ENCODE data around the gene HOXD10. TPM values are rescaled to one million over a fixed set of nuclear protein-coding genes. Genes with fewer than 3 reads are reported as not detected.

Gene HOXD10
- total RNA-seq, 1 donor from 2014 or later = 4.0 TPM

GRCh38 chr2:176106581-176107539 is 9.7 kb upstream of the HOXD10 start, which contains the start of gene HOXD11:
Gene HOXD11, plus strand, starts transcription at chr2:176107280. Its CDS starts 76 bp downstream, at chr2:176107356.
- peak in 1 of 2 donors; percentile 66 for DNase-seq (ENCODE audit: low read depth in 2 of 2)

DNA sequence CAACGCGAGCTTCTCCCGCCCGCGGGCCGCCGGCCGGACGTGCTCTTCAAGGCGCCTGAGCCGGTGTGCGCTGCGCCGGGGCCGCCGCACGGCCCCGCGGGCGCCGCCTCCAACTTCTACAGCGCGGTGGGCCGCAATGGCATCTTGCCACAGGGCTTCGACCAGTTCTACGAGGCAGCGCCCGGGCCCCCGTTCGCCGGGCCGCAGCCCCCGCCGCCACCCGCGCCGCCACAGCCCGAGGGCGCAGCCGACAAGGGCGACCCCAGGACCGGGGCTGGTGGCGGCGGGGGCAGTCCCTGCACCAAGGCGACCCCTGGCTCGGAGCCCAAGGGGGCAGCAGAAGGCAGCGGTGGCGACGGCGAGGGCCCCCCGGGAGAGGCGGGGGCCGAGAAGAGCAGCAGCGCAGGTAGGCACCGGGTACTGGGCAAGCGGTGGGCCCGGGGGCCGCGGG is 8.8 kb upstream of the HOXD10 start:
- DNase-seq (ENCODE audit: low read depth in 2 of 2) = no peak

DNA sequence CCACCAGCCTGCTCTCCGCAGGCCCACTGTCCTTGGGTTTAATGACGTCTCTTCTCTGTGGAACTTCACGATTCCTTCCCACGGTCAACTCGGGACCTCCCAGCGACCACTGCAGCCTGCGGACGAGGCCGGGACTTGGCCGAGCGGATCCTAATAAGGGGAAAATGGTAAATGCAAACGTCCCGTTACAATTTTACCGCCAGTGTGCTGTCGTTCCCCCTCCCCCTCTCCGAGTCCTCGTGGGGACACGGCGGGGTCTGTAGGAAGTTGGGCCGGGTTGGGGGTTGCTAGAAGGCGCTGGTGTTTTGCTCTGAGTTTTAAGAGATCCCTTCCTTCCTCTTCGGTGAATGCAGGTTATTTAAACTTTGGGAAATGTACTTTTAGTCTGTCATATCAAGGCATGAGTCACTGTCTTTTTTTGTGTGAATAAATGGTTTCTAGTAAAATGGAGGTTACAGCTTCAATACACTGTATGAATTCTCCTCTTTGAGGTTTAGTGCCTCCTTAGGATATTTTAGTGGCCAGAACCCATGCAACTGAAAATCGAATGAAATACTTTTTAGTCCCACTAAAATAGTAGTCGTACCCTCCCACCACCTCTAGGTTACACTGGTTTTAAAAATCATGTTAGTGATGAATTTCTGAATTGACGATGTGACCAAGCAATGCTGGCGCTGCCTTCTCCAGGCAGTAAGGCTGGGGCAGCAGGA is 7.2 kb upstream of the HOXD10 start:
- DNase-seq (ENCODE audit: low read depth in 2 of 2) = no peak

DNA sequence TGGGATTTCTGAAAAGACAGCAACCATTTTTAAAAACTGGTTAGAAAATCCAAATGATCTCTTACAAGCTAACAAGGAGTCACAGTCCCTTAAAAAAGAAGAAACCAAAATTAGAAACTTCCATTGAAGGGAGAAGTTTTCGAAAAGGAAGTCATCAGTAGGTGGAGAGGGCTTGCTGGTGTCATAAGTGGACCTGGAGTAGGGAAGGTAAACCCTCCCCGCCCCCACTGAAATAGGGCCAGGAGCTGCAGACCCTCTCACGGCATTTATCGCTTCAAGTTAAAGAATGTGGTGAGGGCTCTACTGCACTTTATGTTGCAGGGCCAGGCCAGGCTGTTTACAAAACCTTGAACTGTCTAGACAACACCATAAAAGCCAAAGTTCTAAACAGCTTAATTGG is 6.6 kb upstream of the HOXD10 start:
- DNase-seq (ENCODE audit: low read depth in 2 of 2) = no peak

- no peak for DNase-seq (ENCODE audit: low read depth in 2 of 2)
Observed at GRCh38 chr2:176110415-176111308, 5.9 kb upstream of the HOXD10 start.

- DNase-seq (ENCODE audit: low read depth in 2 of 2) = peak; percentile 64 to 87
Observed at GRCh38 chr2:176111309-176111663, 5.3 kb upstream of the HOXD10 start.

DNA sequence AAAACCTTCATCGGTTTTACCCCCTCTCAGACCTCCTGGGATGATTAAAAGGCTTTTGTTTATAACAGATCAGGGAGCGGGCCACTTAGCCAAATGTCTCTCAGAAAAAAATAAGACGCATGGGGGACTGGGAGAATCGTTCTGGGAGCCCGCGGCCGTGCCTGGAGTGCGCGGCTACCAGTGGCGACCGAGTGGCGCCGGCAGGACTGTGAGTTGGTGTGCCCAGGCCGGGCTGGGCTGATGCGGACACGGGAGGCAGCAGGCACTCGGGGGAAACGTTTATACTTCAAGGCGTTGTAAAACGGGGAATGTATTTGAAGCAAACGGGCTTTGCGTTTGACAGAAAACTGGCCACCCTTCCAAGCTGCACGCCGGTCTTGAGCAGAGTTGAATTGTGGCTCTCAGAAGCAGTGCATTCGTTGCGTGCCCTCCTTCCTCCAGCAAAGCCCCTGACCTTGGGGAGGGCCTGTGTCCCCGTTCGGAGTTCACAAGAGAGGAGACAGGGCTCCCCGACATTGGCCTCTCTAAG is 4.7 kb upstream of the HOXD10 start:
- DNase-seq (ENCODE audit: low read depth in 2 of 2) = no peak

DNA sequence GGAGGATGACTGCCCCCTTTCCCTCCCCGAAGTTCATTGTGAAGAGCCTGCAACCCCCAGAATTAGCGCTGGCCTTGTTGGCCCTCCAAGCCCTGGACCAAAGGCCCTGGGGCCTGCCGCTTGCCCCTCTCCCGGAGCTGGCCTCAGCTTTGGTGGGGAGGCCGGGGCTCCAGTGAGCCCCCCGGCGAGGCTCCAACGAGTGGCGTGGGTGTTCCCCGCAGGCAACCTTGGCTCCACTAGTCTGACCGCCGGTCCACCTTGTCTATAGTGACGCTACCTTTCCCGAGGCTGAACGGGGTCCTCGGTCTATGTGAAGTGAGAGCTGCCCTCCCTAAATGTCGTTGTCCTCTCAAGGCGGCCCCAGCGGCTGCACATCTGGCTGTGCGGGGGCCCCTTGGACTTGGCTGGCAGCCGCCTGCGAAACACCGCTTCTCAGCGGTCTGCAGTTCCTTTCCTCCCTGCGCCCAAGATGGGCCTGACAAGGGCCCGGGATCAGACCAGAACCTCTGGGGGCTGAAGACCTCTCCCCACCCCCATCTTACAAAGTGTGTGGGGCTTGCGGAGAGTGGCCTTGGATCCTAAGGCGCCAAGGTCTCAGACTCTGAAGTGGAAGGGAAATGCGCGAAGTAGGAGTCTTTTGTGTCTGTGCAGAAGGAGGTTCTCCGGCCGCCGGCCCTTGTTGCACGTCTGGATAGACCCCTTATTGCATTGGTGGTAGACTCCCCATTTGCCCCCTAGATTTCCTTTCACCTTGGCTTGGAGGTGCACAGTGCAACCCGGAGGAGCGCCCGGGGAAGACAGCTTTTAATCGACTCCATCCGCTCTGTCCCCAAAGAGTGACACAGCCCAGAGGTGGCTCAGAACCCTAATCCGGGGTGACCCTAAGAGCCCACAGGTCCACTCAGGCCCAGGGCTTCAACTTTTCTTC is 3.9 kb upstream of the HOXD10 start:
- no peak for DNase-seq (ENCODE audit: low read depth in 2 of 2)

DNA sequence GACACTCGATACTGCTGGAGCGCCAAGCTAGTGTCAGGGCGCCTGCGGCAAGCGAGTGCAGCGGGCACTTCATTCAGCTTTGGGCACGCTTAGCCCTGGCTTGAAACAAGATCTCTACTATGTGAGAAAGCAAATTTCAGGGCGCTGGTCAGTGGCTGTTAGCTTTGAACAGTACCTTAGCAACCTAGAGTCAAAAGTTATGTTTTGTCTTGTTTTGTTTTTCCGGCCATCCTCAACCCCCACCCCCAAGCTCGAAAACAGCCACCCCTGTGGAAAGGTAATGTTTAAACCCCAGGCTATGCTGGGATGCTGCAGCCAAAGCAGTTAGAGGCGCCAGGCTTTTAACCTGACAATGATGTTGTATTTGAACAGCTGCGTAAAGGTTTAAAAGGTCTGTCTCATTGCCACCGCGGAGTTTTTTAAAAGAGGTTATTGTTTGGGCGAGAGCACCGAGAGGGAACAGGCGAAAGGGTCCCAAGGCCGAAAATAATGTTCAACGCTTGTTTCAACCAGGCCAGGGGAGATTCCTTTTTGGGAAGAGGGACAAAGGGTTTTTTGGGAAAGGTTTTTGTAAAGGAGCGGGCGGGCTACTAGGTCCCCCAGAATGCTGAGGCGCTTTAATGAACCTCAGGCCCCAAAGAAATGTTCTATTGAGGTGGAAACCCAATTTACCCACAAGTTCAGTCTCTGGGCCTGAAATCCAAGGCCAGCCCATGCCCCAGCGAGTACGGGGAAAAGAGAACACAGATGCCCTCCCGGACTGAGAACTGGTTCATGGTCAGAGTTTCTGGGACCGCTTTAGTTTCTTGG is 2.3 kb upstream of the HOXD10 start:
- no peak for DNase-seq (ENCODE audit: low read depth in 2 of 2)

DNA sequence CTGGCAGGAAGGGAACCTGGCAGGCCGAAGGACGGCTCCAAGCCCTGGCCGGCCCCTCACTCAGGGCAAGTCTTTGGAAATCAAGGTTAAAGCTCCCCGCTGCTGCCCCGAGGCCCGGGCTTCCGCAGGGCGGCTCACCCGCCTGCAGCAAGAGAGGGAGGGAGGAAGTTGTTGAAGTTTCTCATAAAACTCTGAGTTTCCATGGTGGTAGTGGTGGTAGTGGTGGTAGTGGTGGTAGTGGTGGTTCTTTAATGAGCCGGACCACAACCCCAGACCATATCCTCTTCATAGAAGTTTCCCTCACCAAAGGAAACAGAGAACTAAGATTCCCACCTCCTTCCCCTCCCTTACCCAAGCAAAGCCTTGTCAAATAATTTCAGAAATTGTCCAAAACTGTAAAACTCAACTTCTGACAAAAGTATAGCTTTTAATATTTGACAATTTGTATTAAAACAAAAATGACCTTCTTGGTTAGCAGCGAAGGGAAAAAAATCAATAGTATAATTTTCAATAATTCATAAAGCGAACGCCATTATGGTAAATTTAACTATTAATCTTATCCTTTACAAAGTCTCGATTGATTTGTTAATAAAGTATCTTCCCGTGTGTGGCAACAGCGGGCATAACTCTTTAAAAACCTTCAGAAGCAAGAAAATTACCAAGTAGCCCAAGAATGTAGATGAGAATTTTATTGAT is 1.5 kb upstream of the HOXD10 start:
- no peak for DNase-seq (ENCODE audit: low read depth in 2 of 2)

GRCh38 chr2:176117162-176117822 is 714 bp downstream of the HOXD10 start:
- DNase-seq (ENCODE audit: low read depth in 2 of 2) = peak in 1 of 2 donors; percentile 52

DNA sequence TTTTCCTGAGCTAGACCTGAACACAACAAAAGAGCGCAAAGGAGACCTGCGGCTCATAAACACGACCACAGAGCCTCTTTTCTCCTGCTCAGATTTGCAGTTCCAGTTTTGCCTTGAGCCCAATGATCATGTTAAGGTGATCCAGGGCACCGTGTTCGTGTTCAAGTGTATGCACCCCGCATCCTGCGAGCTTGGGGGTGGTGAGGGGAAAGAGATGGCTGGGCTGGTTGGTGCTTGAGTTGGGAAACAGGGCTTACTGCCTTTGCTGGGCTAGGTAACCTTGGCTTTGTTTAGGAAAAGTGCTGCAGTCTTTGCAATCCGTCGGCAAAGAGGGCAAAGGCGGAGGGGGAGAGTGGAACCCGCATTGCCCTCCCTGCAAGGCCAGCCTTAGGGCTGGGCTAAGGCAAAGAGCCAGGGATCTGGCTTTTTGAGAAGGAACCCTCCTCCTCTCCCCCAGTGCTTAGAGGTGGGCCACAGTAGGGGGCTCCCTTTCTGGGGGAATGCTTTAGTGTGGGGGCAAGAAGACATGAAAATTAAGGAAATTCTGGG is 1.3 kb downstream of the HOXD10 start:
- peak in 1 of 2 donors; percentile 42 for DNase-seq (ENCODE audit: low read depth in 2 of 2)

GRCh38 chr2:176118601-176119339 is 2.2 kb downstream of the HOXD10 start:
- peak; percentile 23 to 90 for DNase-seq (ENCODE audit: low read depth in 2 of 2)

GRCh38 chr2:176120364-176121189 is 4.0 kb downstream of the HOXD10 start:
- DNase-seq (ENCODE audit: low read depth in 2 of 2) = peak in 1 of 2 donors; percentile 64

GRCh38 chr2:176121190-176122051 is 4.8 kb downstream of the HOXD10 start:
- peak in 1 of 2 donors; percentile 48 for DNase-seq (ENCODE audit: low read depth in 2 of 2)
